Aorta (tissue), 5 donors: Measurements from ENCODE around the gene SHROOM3. TPM values are rescaled to one million over a fixed set of nuclear protein-coding genes. Genes with fewer than 3 reads are reported as not detected.

Experiments used
- ATAC-seq: fragments of 200-7000 bp; cut with Tn5 transposase; one replicate; pipeline ENCODE4 v1.9.1; 2022; ENCODE audit warnings: moderate library complexity; ENCODE audit not compliant: low FRiP score
- DNase-seq, 2 donors: peaks; one replicate each; pipeline ENCODE4 v3.0.0-alpha.2; 2020
- H3K27ac ChIP-seq, 2 donors: one replicate each; pipeline ENCODE4 v1.5.1; 2013; ENCODE audit warnings: low read length in 2 of 2, mild to moderate bottlenecking in 2 of 2, moderate library complexity in 2 of 2, control low read depth in 1 of 2, inconsistent platforms in 1 of 2, low read depth in 1 of 2
- H3K27me3 ChIP-seq, 2 donors: one replicate each; pipeline ENCODE4 v1.6.1; 2013; ENCODE audit warnings: control low read depth in 1 of 2, low read length in 1 of 2, mild to moderate bottlenecking in 1 of 2, moderate library complexity in 1 of 2; ENCODE audit not compliant: insufficient read depth in 2 of 2, control insufficient read depth in 1 of 2
- H3K36me3 ChIP-seq, 2 donors: one replicate each; pipeline ENCODE4 v1.6.1; 2013; ENCODE audit warnings: control low read depth in 1 of 2, low read length in 1 of 2, mild to moderate bottlenecking in 1 of 2; ENCODE audit not compliant: insufficient read depth in 2 of 2, control insufficient read depth in 1 of 2
- H3K4me1 ChIP-seq, 2 donors: one replicate each; pipeline ENCODE4 v1.6.1; 2013; ENCODE audit warnings: low read length in 2 of 2, control low read depth in 1 of 2, mild to moderate bottlenecking in 1 of 2, moderate library complexity in 1 of 2; ENCODE audit not compliant: insufficient read depth in 2 of 2, control insufficient read depth in 1 of 2
- H3K4me3 ChIP-seq, 2 donors: one replicate each; pipeline ENCODE4 v1.5.1; 2013; ENCODE audit warnings: low read length in 2 of 2, control low read depth in 1 of 2, mild to moderate bottlenecking in 1 of 2
- H3K9me3 ChIP-seq: one replicate; pipeline ENCODE4 v1.6.1; 2013; ENCODE audit warnings: mild to moderate bottlenecking, low read length; ENCODE audit not compliant: control insufficient read depth
- WGBS, 2 donors: extraction: QIAGEN DNeasy Blood & Tissue Kit; methylation state at CpG; one replicate each; pipeline ENCODE4 v1.1.7; 2013; 5-methylcytosine and 5-hydroxymethylcytosine counted together
- intact Hi-C, 2 donors: fragments of 100-400 bp; cut with DNase I; formaldehyde crosslinking; loops; one replicate each; pipeline versions ENCODE4 v1.14.2 to v1.15.0; 2022
- polyA plus RNA-seq, 2 donors: library from polyadenylated mRNA; stranded (reverse); fragments of 200-250 nt; gene quantifications; one replicate each; pipeline ENCODE4 v1.2.3, GENCODE V29; 2013
- total RNA-seq, 2 donors: library from RNA; stranded (reverse); fragmentation: NEBNext Ultra II Directional; extraction: Animal tissue kit (Norgen Biotek cat#: 25700); gene quantifications; one replicate each; pipeline ENCODE4 v1.2.1, GENCODE V29; 2021
- donor health status: healthy with polysubstance abuse.
- donor health status: Bipolar disorder and iron deficiency.
- donor health status: DM: no; HTN: no; CAD: no.
- donor health status: DM: no; HTN: no; CAD: no.
- donor health status: DM: yes; HTN: yes; CAD: no.

The SHROOM3 gene
- total and polyA plus RNA-seq, 4 donors = 14.1 to 173 (median 32.8) TPM

GRCh38 chr4:76514087-76514486 is 79.1 kb downstream of the SHROOM3 start:
- intact Hi-C loops = loop anchor here (5.0 to 10.0 kb wide), 5 partner anchors 71 to 688 kb away; no protein-coding TSS in a partner anchor
- no peak overlapping the region for H3K27ac ChIP-seq
- H3K4me3 ChIP-seq = no peak overlapping the region
- DNase-seq (no peak), ATAC-seq (no peak)
- H3K9me3 ChIP-seq = no peaks in the 10 kb centered on the region
- no peaks in the 10 kb centered on the region for H3K36me3 ChIP-seq
- peaks cover 3 to 4% of the 10 kb centered on the region in 2 donors for H3K4me1 ChIP-seq
- H3K27me3 ChIP-seq = no peaks in the 10 kb centered on the region

GRCh38 chr4:76515975-76516843 is 81.2 kb downstream of the SHROOM3 start:
- no peak for ATAC-seq
- 92 to 93% methylated on average over 2 of the region's 2 CpGs for WGBS, 2 donors
- H3K9me3 ChIP-seq = no peaks in the 10 kb centered on the region
- H3K27ac ChIP-seq = no peak overlapping the region
- H3K4me1 ChIP-seq = peaks cover 3 to 4% of the 10 kb centered on the region in 2 donors
- no peaks in the 10 kb centered on the region for H3K27me3 ChIP-seq
- H3K4me3 ChIP-seq = no peak overlapping the region
- DNase-seq = no peak
- intact Hi-C loops = loop anchor here (5.0 to 10.0 kb wide), 4 partner anchors 51 to 529 kb away; no protein-coding TSS in a partner anchor
- H3K36me3 ChIP-seq = no peaks in the 10 kb centered on the region

- WGBS, 2 donors = 3 to 4% methylated on average over 1 of the region's 1 CpG
- intact Hi-C loops = loop anchor here (5.0 to 10.0 kb wide), 4 partner anchors 49 to 527 kb away; no protein-coding TSS in a partner anchor
- H3K4me3 ChIP-seq = no peak overlapping the region
Measured at GRCh38 chr4:76518241-76518640, 83.2 kb downstream of the SHROOM3 start.

GRCh38 chr4:76523593-76523992 is 88.6 kb downstream of the SHROOM3 start:
- Histone ChIP-seq H3K9me3 (no peaks in the 10 kb centered on the region), H3K4me1 (no peaks in the 10 kb centered on the region), H3K36me3 (no peaks in the 10 kb centered on the region), H3K27ac (no peak overlapping the region), H3K4me3 (no peak overlapping the region), H3K27me3 (no peaks in the 10 kb centered on the region)
- intact Hi-C loops = no loop called here
- 70 to 77% methylated on average over 6 of the region's 6 CpGs for WGBS, 2 donors
- ATAC-seq (no peak), DNase-seq (no peak)

More at GRCh38 chr4:76518241-76518640, 83.2 kb downstream of the SHROOM3 start:
- Histone ChIP-seq H3K27me3 (no peaks in the 10 kb centered on the region), H3K36me3 (no peaks in the 10 kb centered on the region), H3K27ac (no peak overlapping the region), H3K4me1 (peaks cover 3 to 4% of the 10 kb centered on the region in 2 donors), H3K9me3 (no peaks in the 10 kb centered on the region)
- DNase-seq = no peak
- no peak for ATAC-seq

- no peak for DNase-seq
- Histone ChIP-seq H3K4me1 (no peaks in the 10 kb centered on the region), H3K9me3 (no peaks in the 10 kb centered on the region), H3K36me3 (no peaks in the 10 kb centered on the region), H3K27me3 (no peaks in the 10 kb centered on the region), H3K27ac (peak overlapping the region in 1 of 2 donors; percentile 82), H3K4me3 (no peak overlapping the region)
- intact Hi-C loops = loop anchor here in 1 of 2 donors (5.0 kb wide), 1 partner anchor 62 kb away; no protein-coding TSS in a partner anchor
- WGBS, 2 donors = 87 to 90% methylated on average over 4 of the region's 4 CpGs
- ATAC-seq = no peak
Measured at GRCh38 chr4:76525751-76526150, 90.7 kb downstream of the SHROOM3 start.

GRCh38 chr4:76526585-76526990 is 91.6 kb downstream of the SHROOM3 start:
- Histone ChIP-seq H3K36me3 (no peaks in the 10 kb centered on the region), H3K4me1 (no peaks in the 10 kb centered on the region), H3K4me3 (no peak overlapping the region), H3K9me3 (no peaks in the 10 kb centered on the region), H3K27me3 (no peaks in the 10 kb centered on the region), H3K27ac (peak overlapping the region in 1 of 2 donors; percentile 61)
- intact Hi-C loops = loop anchor here in 1 of 2 donors (5.0 kb wide), 1 partner anchor 61 kb away; no protein-coding TSS in a partner anchor
- peak; percentile 77 for ATAC-seq
- DNase-seq = no peak
- 0 to 2% methylated on average over 2 of the region's 2 CpGs for WGBS, 2 donors

- H3K27ac ChIP-seq = peak overlapping the region in 1 of 2 donors; percentile 56
- no peak overlapping the region for H3K4me3 ChIP-seq
- intact Hi-C loops = loop anchor here in 1 of 2 donors (5.0 kb wide), 1 partner anchor 60 kb away; no protein-coding TSS in a partner anchor
- no peaks in the 10 kb centered on the region for H3K36me3 ChIP-seq
- H3K27me3 ChIP-seq = no peaks in the 10 kb centered on the region
- no peaks in the 10 kb centered on the region for H3K4me1 ChIP-seq
- ATAC-seq (peak; percentile 45), DNase-seq (no peak)
- H3K9me3 ChIP-seq = no peaks in the 10 kb centered on the region
- 12 to 26% methylated on average over 5 of the region's 5 CpGs for WGBS, 2 donors
Measured at GRCh38 chr4:76527666-76528065, 92.6 kb downstream of the SHROOM3 start.

- H3K4me3 ChIP-seq = no peak overlapping the region
- H3K27me3 ChIP-seq = no peaks in the 10 kb centered on the region
- 28 to 43% methylated on average over 2 of the region's 2 CpGs for WGBS, 2 donors
- DNase-seq (no peak), ATAC-seq (no peak)
- H3K4me1 ChIP-seq = peaks cover 0 to 1% of the 10 kb centered on the region in 2 donors
- no peaks in the 10 kb centered on the region for H3K9me3 ChIP-seq
- H3K27ac ChIP-seq = no peak overlapping the region
- no peaks in the 10 kb centered on the region for H3K36me3 ChIP-seq
- intact Hi-C loops = no loop called here
Measured at GRCh38 chr4:76531597-76531996, 96.6 kb downstream of the SHROOM3 start.
